ENCODE measurements around the gene KLB.

GRCh38 chr4:39495446-39496213, 88.9 kb downstream of the KLB start:
- TF ChIP-seq SUZ12 (IDR thresholded peaks at IDR 0.05; ENCODE audit: extremely low read depth, insufficient read depth, insufficient read length) (no peak), YY1 (IDR thresholded peaks at IDR 0.05; ENCODE audit: insufficient read depth, insufficient read length) (no peak), ZNF274 (IDR thresholded peaks at IDR 0.05; ENCODE audit: low read depth, low read length) (no peak)
